Choroid plexus epithelial cell (primary cell): ENCODE measurements around the gene DDB1.

Source experiments
- DNase-seq: peaks from one replicate; pipeline ENCODE4 v3.0.0-alpha.2; 2010; ENCODE audit warnings: low read depth
- H3K4me3 ChIP-seq: 2 replicates; pipeline ENCODE4 v1.5.1; 2011; ENCODE audit warnings: low read depth, mild to moderate bottlenecking, control low read depth, low read length, moderate library complexity
- CTCF ChIP-seq: conservative IDR thresholded peaks from 2 replicates; pipeline ENCODE4 v1.5.1; 2011; ENCODE audit warnings: low read depth, mild to moderate bottlenecking, control low read depth, inconsistent platforms, low read length, moderate library complexity

DDB1 gene

GRCh38 chr11:61268588-61269250, 64.2 kb downstream of the DDB1 start:
- no peak overlapping the region for H3K4me3 ChIP-seq
- no peak for TF ChIP-seq CTCF
- DNase-seq, result no peak

- H3K4me3 ChIP-seq, result no peak overlapping the region
- DNase-seq, result no peak
- no peak for TF ChIP-seq CTCF
Measured at GRCh38 chr11:61267437-61267841, 65.5 kb downstream of the DDB1 start.

GRCh38 chr11:61266602-61267001, 66.3 kb downstream of the DDB1 start:
- no peak overlapping the region for H3K4me3 ChIP-seq
- no peak for TF ChIP-seq CTCF
- DNase-seq, result peak; percentile 24

- no peak overlapping the region for H3K4me3 ChIP-seq
- no peak for DNase-seq
- TF ChIP-seq CTCF, result no peak
Measured at GRCh38 chr11:61265357-61265756, 67.5 kb downstream of the DDB1 start.

DNA sequence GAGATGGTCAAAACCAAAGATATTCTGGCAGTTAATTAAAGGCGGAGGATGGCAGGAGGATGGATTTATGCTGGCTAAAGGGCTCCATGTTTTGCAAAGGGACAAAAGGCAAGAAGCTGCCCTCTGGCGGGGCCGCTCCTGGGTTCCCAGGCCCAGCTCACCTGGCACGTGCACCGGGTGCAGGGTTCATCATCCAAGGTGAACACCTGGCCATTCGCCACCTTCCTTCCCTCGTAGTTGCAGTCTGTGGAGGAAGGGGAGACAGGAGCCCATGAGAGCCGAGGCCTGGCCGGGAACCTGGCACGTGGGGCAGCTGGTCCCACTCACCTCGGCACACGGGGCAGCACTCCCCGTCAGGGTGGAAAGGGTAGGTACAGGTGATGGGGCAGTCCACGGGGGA, 68.1 kb downstream of the DDB1 start:
- TF ChIP-seq CTCF, result no peak
- no peak overlapping the region for H3K4me3 ChIP-seq
- no peak for DNase-seq

DNA sequence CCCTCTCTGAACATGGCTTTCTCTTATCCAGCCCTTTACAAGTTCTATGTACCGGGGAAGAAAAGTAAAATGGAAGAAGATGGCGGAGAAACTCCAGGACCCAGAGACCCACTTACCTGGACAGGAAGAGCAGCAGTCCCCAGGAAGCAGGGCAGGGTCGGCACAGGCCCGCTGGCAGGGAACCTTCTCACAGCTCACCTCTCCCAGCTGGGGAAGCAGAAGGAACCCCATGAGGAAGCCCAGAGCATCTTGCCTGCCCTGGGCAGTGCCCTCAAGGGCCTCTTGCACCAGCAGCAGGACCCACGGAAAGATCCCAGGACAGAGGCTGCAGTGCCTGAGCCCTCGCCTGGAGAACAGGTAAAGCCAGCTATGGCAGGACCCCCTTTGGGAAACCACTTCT, 68.5 kb downstream of the DDB1 start:
- no peak for TF ChIP-seq CTCF
- no peak overlapping the region for H3K4me3 ChIP-seq

GRCh38 chr11:61259363-61259762, 73.5 kb downstream of the DDB1 start:
- TF ChIP-seq CTCF, result no peak
- DNase-seq, result no peak
- no peak overlapping the region for H3K4me3 ChIP-seq

More for the DNA sequence above, 68.5 kb downstream of the DDB1 start:
- no peak for DNase-seq
